BE2C (cell line): Measurements from ENCODE around the gene PDP2.

Experiments
- DNase-seq: peaks from one replicate; pipeline ENCODE4 v3.0.0-alpha.2; 2020
- H3K27me3 ChIP-seq: fragments of 250-450 bp; sonication (Bioruptor Pico); 2 replicates; pipeline ENCODE4 v1.5.1; 2020; ENCODE audit warnings: mild to moderate bottlenecking
- H3K36me3 ChIP-seq: fragments of 250-450 bp; sonication (Bioruptor Pico); 2 replicates; pipeline ENCODE4 v1.5.1; 2020; ENCODE audit warnings: mild to moderate bottlenecking
- H3K4me1 ChIP-seq: fragments of 250-450 bp; sonication (Bioruptor Pico); 2 replicates; pipeline ENCODE4 v1.5.1; 2020
- H3K4me3 ChIP-seq: 2 replicates; pipeline ENCODE4 v1.5.1; 2011; ENCODE audit warnings: low read depth, low read length
- H3K9me3 ChIP-seq: fragments of 250-450 bp; sonication (Bioruptor Pico); 2 replicates; pipeline ENCODE4 v1.5.1; 2020
- TF ChIP-seq, protein P1 (sequence below): IDR thresholded peaks from 2 replicates; pipeline ENCODE4 v1.5.1; 2012; ENCODE audit warnings: mild to moderate bottlenecking, low read depth, low read length

PDP2 gene

DNA sequence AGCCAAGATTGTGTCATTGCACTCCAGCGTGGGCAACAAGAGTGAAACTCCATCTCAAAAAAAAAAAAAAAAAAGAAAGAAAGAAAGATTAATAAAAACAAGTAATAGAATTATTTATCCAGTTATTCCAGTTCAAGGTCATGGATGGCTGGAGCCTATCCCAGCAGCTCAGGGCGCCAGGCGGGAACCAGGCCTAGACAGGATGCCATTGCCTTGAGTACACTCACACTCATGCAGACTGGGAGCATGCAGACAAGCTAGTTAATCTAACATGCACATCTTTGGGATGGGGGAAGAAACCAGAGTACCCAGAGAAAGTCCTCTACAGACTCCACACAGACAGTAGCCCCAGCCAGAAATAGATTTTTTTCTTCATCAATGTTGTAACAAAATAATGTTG, 17.9 kb downstream of the PDP2 start:
- no peaks in the 10 kb centered on the region for H3K27me3 ChIP-seq
- TF ChIP-seq, protein P1, sequence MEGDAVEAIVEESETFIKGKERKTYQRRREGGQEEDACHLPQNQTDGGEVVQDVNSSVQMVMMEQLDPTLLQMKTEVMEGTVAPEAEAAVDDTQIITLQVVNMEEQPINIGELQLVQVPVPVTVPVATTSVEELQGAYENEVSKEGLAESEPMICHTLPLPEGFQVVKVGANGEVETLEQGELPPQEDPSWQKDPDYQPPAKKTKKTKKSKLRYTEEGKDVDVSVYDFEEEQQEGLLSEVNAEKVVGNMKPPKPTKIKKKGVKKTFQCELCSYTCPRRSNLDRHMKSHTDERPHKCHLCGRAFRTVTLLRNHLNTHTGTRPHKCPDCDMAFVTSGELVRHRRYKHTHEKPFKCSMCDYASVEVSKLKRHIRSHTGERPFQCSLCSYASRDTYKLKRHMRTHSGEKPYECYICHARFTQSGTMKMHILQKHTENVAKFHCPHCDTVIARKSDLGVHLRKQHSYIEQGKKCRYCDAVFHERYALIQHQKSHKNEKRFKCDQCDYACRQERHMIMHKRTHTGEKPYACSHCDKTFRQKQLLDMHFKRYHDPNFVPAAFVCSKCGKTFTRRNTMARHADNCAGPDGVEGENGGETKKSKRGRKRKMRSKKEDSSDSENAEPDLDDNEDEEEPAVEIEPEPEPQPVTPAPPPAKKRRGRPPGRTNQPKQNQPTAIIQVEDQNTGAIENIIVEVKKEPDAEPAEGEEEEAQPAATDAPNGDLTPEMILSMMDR: no peak
- H3K36me3 ChIP-seq: no peaks in the 10 kb centered on the region
- H3K4me1 ChIP-seq: peaks cover 23% of the 10 kb centered on the region
- H3K4me3 ChIP-seq: no peak overlapping the region
- peak; percentile 61 for DNase-seq
- no peaks in the 10 kb centered on the region for H3K9me3 ChIP-seq

DNA sequence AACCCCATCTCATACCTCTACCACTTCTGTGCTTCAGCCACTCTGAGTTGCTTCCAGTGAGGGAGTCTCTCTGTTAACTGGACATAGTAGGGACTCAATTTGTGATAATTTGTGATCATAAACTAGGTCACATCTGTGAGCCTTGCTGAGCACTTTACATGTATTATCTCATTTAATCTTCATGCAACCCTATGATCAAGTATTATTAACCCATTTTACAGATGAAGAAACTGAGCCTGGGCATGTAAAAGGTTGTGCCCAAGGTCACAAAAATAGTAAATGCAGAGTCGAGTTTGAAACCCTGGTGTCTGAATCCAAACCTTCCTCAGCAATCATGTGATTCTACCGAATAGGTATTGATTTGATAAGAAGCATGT, 18.6 kb downstream of the PDP2 start:
- Histone ChIP-seq H3K9me3 (no peaks in the 10 kb centered on the region), H3K27me3 (no peaks in the 10 kb centered on the region), H3K36me3 (no peaks in the 10 kb centered on the region), H3K4me3 (no peak overlapping the region), H3K4me1 (peaks cover 23% of the 10 kb centered on the region)
- DNase-seq: no peak
- TF ChIP-seq, protein P1: no peak

DNA sequence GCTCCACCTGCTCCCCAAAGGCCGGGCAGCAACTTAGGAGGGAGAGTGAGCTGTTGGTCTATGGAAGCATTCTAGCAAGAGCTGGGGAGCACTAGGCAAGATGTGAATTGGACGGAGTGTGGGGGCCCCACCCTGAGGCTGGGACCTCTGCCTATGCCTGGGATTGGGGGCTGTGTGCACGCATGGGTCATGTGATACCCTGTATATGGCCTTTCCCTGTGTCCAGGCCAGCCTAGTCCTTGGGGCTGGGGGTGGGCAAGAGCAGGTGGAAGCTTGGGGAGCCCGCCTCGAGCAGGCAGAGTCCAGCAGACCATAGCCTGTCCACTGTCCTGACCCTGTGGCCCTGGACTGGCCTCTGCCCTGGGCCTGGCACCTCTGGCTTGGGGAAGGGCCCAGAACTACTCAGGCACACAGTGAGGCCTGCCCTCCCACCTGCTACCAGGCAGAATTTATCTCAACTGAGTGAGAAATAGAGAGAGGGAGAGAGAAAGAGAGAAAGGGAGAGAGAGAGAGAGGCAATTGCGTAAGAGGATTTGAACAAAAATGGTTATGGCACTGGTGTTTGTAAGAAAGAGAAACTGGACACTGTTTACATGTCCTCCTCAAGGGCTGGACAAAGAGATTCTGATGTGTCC, 19.1 kb downstream of the PDP2 start:
- TF ChIP-seq, protein P1: no peak
- no peak overlapping the region for H3K4me3 ChIP-seq
- DNase-seq: no peak
- H3K36me3 ChIP-seq: no peaks in the 10 kb centered on the region
- no peaks in the 10 kb centered on the region for H3K27me3 ChIP-seq
- H3K9me3 ChIP-seq: no peaks in the 10 kb centered on the region
- peaks cover 23% of the 10 kb centered on the region for H3K4me1 ChIP-seq

DNA sequence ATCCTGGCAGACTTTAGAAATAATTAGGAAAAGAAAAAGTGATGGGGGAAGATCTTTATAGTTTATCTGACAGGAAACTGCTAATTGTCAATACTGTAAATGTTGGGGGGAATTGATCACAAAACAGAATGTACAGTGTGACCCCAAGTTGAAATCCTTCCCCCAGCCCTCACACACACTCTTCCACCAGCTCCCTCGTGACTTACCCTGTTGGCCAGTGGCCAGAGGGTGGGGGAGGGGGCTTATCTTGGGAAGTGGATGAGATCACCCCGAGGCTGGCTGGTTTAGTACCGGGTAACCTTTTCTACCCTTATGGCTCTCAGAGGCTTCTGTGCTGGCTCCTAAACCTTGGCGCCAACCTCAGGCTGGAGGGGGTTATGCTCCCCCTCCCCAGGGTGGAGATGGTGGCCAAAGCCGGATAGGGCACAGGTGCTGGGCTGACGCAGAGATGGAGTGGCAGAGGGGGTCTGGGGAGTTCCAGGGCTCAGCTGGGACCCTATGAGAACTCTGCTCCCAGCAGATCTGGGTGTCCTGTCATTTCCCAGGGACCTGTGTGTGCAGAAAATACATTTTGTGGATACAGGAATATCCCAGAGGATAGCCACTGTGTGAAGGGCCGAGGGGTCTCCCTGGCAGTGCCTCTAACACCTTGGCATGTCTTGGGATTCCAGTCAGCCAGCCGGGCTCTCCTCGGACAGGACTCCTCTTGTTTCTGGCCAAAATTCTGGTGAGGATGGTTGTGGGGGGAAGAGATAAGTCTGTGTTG, 19.8 kb downstream of the PDP2 start:
- H3K4me1 ChIP-seq: peaks cover 23% of the 10 kb centered on the region
- no peaks in the 10 kb centered on the region for H3K36me3 ChIP-seq
- DNase-seq: peak; percentile 92
- H3K4me3 ChIP-seq: no peak overlapping the region
- H3K27me3 ChIP-seq: no peaks in the 10 kb centered on the region
- TF ChIP-seq, protein P1: no peak
- no peaks in the 10 kb centered on the region for H3K9me3 ChIP-seq

DNA sequence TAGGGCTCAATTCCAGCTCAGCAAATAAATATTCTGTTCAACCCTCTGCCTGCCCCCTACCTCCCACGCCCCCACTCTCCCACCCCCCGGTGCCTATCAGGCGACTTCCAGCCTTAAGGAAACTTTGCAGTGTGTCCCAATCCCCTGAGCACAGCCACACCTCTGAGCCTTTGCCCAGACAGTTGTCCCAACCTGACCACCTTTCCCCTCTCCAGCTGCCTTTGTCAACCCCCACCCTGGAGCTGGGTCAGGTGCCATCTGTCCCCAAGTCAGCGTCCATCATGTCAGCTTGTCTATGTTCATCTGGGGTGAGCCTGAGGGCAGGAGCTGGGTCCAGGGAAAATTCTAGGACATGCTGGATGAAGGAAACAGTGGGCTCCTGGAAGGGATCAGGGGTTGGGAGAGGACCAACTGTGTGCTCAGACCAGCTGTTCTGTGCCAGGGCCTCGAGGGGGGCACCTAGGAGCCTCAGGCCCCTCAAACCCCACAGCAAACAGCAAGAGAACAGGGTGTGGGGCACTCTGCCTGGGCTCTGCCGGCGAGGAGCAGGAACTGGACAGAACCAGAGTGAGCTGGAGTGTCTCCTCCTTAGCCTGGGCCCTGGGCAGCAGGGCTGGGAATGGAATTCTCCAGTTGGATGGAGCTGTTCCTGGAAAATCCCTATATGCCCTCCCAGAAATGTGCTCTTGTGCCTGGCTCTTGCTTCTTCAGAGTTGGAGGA, 20.6 kb downstream of the PDP2 start:
- Histone ChIP-seq H3K9me3 (no peaks in the 10 kb centered on the region), H3K36me3 (no peaks in the 10 kb centered on the region), H3K4me1 (peaks cover 26% of the 10 kb centered on the region), H3K27me3 (no peaks in the 10 kb centered on the region), H3K4me3 (no peak overlapping the region)
- TF ChIP-seq, protein P1: no peak
- no peak for DNase-seq

DNA sequence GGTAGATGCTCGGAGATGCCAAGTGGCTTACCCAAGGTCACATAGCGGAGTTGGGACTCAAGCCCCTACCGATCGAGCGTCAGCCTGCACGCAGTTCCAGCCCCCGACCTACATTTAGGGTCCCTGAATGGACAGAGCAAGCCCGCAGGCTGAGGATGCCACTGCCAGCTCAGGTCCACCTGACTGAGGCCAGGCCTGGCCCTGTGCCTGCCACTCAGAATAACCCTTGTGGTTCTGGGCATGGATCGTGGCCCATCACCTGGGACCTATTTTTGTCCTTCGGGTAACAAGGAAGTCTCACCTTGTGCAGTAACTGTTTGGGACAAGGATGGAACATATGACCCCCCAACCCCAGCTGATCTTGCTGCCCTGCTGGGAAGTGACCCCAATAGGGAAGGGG, 21.3 kb downstream of the PDP2 start:
- H3K4me1 ChIP-seq: peaks cover 27% of the 10 kb centered on the region

More for the DNA sequence above, 21.3 kb downstream of the PDP2 start:
- no peak for DNase-seq
- Histone ChIP-seq H3K27me3 (no peaks in the 10 kb centered on the region), H3K36me3 (no peaks in the 10 kb centered on the region), H3K4me3 (no peak overlapping the region), H3K9me3 (no peaks in the 10 kb centered on the region)
- TF ChIP-seq, protein P1: no peak
